22Rv1 (cell line): Measurements from ENCODE around the gene ENO4.

Experiments used
- H3K27ac ChIP-seq: fragments of 450-650 bp; 2 replicates; pipeline ENCODE4 v1.5.1; 2017
- ZFX ChIP-seq: fragments of 450-650 bp; IDR thresholded peaks from 2 replicates; pipeline ENCODE4 v1.6.1; 2017; ENCODE audit warnings: antibody characterized with exemption, borderline replicate concordance
- TF ChIP-seq, protein P1 (sequence below): fragments of 450-650 bp; IDR thresholded peaks from 2 replicates; pipeline ENCODE4 v1.5.1; 2017; ENCODE audit warnings: mild to moderate bottlenecking

Gene ENO4

DNA sequence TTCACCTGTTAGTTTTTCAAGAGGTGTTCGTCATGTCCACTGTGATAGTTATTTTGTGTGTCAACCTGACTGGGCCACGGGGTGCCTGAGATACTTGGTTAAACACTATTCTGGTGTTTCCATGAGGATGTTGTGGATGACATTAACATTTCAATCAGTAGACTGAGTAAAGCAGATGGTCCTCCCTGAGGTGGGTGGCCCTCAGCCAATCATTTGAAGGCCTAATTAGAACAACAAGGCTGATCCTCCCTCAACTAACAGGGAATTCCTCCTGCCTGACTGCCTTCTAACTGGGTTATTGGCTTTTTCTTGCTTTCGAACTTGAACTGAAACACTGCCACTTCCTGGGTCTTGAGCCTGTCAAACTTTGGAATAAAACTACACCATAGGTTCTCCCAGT is 75.8 kb downstream of the ENO4 start:
- TF ChIP-seq, protein P1, sequence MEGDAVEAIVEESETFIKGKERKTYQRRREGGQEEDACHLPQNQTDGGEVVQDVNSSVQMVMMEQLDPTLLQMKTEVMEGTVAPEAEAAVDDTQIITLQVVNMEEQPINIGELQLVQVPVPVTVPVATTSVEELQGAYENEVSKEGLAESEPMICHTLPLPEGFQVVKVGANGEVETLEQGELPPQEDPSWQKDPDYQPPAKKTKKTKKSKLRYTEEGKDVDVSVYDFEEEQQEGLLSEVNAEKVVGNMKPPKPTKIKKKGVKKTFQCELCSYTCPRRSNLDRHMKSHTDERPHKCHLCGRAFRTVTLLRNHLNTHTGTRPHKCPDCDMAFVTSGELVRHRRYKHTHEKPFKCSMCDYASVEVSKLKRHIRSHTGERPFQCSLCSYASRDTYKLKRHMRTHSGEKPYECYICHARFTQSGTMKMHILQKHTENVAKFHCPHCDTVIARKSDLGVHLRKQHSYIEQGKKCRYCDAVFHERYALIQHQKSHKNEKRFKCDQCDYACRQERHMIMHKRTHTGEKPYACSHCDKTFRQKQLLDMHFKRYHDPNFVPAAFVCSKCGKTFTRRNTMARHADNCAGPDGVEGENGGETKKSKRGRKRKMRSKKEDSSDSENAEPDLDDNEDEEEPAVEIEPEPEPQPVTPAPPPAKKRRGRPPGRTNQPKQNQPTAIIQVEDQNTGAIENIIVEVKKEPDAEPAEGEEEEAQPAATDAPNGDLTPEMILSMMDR, result no peak
- TF ChIP-seq ZFX, result no peak
- no peak overlapping the region for H3K27ac ChIP-seq

GRCh38 chr10:116926426-116926825 is 77.1 kb downstream of the ENO4 start:
- TF ChIP-seq, protein P1, result no peak
- TF ChIP-seq ZFX, result no peak
- no peak overlapping the region for H3K27ac ChIP-seq

- no peak for TF ChIP-seq ZFX
- TF ChIP-seq, protein P1, result no peak
- no peak overlapping the region for H3K27ac ChIP-seq
Measured at GRCh38 chr10:116931806-116932205, 82.5 kb downstream of the ENO4 start.
